GM19239 (cell line): ENCODE measurements around the gene TVP23A.

ENCODE experiments used
- DNase-seq: peaks from one replicate; pipeline ENCODE4 v3.0.0; 2011; ENCODE audit warnings: low spot score; ENCODE audit not compliant: insufficient read length
- FAIRE-seq: peaks from 2 replicates; lab custom pipeline; 2011; peaks lifted over from hg19 to GRCh38; lab: Jason Lieb, UNC

Gene TVP23A

DNA sequence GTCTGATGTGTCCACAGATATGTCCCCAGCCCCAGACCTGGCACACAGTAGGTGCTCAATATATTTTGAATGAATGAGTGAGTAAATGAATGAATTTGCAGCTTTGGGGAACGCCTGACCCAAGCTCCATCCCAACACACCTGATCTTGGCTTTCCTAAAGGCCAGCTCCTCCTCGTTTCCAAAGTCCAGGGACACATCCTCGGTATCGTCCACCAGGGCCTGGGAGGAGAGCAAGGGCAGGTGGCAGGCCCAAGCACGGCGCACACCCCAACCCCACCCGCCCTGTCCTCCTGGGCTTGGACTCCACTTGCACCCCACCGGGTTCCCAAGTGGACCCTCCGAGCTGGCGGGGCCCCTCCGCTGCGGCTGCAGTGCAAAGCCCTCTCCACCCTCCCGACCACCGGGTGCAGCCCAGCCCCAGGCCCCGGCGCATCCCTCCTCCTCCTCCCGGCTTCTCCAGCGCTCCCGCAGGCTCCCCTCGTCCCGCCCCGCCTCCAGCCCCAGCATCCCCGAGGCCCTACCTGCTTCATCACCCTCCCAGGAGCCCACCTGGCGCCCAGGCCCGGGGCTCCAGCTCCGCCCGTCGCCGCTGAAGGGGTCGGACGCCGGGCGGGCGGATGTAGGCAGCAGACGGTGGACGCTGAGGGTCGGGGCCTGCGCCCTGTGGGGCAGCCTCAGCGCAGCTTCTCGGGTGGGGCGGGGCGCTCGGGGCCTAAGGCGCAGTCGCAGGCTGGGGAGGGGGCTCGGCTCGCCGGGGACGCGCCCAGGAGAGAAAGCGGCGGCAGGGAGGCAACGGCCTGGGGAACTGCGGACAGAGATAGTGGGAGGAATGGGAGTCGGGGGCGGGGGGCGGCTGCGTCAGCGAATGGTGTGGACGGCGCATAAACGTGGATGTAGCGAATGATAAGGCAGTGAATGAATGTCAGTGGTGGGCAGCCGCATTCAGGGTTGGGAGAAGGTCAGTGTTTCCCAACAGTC lies at the start of gene TVP23A:
Gene TVP23A (minus strand): TSS at position 832 of the 979 bp plus-strand sequence. CDS start 301 bp downstream, at position 531.
- no peak for FAIRE-seq
- DNase-seq = no peak

- FAIRE-seq = no peak
- DNase-seq = no peak
Observed at GRCh38 chr16:10868104-10868595, 49.6 kb upstream of the TVP23A start.

DNA sequence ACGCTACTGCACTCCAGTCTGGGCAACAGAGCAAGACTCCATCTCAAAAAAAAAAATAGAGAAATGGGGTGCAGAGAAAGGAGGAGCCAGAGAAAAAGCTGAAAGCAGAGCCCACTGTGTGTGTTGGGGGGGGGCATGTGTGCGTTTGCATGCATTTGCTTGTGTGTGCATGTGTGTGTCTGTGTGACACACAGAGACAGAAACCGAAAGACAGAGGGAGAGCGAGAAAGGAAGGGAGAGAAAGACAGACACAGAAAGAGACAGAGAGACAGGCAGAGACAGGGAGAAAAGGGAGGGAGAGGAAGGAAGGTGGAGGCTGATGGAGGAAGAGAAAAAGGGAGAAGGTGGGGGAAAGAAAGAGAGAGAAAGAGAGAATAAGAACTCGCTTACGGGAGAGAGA lies 48.6 kb upstream of the TVP23A start:
- FAIRE-seq = peak; percentile 31
- DNase-seq = no peak

DNA sequence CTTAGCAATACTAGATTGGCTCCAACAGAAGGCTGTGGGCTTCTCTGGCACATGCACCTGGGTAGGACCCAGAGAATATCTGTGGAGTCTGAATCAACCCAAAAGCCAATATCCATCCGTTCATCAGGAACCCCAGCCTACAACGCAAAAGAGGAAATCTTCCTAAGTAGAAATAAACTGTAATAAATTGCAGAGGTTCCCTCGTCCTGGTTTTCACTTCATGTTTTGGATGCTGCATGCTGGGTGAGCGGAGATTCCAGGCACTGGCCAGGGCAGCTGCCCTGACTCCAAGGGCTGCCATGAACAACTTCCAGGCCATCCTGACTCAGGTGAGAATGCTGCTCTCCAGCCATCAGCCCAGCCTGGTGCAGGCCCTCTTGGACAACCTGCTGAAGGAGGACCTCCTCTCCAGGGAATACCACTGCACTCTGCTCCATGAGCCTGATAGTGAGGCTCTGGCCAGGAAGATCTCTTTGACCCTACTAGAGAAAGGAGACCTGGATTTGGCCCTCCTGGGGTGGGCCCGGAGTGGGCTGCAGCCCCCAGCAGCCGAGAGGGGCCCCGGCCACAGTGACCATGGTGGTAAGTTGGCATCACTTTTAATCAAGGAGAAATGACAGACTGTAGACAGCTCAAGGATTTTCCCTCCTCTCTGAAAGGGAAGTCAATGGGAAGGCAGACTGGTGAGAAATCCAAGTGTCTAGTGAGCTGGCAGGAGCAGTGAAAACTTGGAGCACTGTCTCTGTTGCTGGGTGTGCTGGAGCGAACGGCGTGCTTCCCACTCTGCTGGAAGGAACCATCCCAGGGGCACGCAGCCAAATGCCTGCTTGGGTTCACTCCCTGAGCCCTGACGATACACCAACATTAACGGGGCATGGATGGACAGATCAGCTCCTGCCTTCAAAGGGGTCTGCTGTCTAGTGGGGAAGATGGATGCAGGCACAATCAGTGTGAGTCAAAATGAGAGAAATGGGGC lies 47.7 kb upstream of the TVP23A start:
- FAIRE-seq = no peak
- DNase-seq = no peak

GRCh38 chr16:10862438-10862837 lies 43.8 kb upstream of the TVP23A start:
- DNase-seq (no peak), FAIRE-seq (no peak)

DNA sequence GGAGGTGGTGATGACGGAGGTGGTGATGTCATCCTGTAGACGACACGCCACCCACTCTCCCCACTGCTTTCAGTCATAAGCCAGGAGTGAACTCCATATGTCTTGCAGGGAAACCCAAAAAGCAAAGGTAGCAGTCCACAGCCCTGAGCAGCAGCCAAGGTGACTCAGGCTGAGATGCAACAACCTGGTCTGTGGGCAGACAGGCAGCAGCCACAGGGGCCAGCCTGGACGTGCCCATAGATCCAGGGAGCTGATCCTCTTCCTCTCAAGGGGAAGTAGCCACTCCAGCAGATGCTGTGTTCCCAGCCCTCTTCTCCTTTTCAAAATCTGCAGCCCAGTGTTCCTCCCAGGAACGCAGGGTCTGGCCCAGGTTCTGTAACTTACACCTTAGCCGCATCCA lies 41.1 kb upstream of the TVP23A start:
- DNase-seq (no peak), FAIRE-seq (no peak)

DNA sequence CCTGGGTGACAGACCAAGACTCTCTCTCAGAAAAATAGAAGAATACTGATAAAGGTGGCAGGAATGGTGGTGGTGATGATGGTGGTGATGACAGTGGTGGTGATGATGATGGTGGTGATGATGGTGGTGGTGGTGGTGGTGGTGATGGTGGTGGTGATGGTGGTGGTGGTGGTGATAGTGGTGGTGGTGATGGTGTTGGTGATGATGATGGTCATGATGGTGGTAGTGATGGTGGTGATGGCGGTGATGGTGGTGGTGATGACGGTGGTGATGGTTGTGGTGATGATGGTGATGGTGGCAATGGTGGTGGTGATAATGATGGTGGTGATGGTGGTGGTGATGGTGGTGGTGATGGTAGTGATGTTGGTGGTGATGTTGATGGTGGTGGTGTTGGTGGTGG lies 40.4 kb upstream of the TVP23A start:
- FAIRE-seq = no peak
- no peak for DNase-seq

DNA sequence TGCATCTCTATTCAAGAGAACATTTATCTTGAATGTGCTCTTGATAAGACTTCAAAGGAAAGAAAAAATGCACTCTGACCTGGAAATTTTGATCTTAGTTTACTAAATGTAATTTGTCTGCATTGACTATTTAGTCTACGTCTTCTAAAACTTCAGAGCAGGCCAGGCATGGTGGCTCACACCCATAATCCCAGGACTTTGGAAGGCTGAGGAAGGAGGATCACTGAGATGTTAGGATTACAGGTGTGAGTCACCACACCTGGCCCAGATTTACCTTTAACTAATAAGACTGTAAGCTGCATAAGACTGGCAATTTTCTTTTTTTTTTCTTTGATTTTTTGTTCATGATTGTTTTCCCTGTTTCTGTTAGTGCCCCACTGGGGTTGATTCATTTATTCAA lies 39.6 kb upstream of the TVP23A start:
- FAIRE-seq (no peak), DNase-seq (no peak)

- FAIRE-seq (no peak), DNase-seq (no peak)
Observed at GRCh38 chr16:10856042-10856441, 37.4 kb upstream of the TVP23A start.

DNA sequence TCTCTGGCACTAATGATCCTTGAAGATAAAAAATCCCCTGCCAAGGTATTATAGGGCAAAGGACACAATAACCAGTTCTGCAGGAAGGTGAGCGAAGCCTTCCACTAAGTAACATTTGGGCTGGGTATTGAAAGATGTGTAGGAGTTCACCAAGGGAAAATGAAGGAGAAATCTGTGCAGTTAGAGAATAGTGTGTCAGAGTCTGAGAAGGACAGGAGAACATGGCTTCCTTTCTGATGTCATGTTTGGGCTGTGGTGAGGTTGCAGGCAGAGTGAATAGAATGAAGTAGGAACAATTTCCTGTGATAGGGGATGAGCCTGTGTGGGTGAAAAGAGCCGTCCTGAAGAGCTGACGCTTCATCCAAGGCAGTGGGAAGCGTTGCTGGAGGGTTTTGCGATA lies 34.4 kb upstream of the TVP23A start:
- FAIRE-seq (peak; percentile 66), DNase-seq (no peak)

GRCh38 chr16:10852286-10852685 lies 33.7 kb upstream of the TVP23A start:
- FAIRE-seq = peak; percentile 39
- no peak for DNase-seq

GRCh38 chr16:10851512-10851911 lies 32.9 kb upstream of the TVP23A start:
- FAIRE-seq = no peak
- DNase-seq = no peak

DNA sequence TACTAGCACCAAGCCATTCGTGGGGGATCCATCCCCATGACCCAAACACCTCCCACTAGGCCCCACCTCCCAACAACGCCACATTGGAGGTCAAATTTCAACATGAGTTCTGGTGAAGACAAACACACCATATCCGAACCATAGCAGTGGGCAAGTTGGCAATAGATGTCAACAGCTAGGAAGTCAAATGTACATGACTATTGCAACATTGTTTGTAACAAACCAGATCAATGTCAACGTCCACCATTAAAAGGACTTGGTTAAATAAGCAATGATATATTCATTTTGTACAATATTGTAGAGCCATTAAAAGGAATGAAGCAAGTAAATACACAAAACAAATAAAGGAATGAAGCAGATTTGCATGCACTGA lies 31.9 kb upstream of the TVP23A start:
- DNase-seq (no peak), FAIRE-seq (no peak)

- DNase-seq = no peak
- FAIRE-seq = no peak
Observed at GRCh38 chr16:10849736-10850477, 31.3 kb upstream of the TVP23A start.

DNA sequence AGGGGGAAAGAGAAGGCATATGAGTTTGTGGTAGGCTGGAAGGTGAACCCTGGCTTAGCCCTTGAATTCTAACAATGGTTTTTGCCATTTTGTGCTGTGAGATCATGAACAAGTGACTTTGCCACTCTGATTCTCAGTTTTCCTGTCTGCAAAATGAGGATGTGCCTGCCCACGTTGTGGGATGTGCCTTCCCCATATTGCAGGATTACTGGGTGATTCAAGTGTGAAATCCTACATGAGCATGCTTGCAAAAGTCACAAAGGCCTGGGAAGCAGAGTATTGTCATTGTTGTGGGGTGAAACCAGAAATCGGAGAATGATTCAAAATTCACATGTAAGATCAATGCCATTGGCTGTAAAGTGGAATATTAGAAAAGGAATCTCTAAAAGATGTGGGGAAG lies 28.6 kb upstream of the TVP23A start:
- DNase-seq (no peak), FAIRE-seq (no peak)

- DNase-seq (no peak), FAIRE-seq (no peak)
Observed at GRCh38 chr16:10846213-10846998, 27.8 kb upstream of the TVP23A start.

- DNase-seq (no peak), FAIRE-seq (no peak)
Observed at GRCh38 chr16:10840703-10841102, 22.1 kb upstream of the TVP23A start.

GRCh38 chr16:10839279-10839666 lies 20.7 kb upstream of the TVP23A start:
- DNase-seq = no peak
- FAIRE-seq = no peak

DNA sequence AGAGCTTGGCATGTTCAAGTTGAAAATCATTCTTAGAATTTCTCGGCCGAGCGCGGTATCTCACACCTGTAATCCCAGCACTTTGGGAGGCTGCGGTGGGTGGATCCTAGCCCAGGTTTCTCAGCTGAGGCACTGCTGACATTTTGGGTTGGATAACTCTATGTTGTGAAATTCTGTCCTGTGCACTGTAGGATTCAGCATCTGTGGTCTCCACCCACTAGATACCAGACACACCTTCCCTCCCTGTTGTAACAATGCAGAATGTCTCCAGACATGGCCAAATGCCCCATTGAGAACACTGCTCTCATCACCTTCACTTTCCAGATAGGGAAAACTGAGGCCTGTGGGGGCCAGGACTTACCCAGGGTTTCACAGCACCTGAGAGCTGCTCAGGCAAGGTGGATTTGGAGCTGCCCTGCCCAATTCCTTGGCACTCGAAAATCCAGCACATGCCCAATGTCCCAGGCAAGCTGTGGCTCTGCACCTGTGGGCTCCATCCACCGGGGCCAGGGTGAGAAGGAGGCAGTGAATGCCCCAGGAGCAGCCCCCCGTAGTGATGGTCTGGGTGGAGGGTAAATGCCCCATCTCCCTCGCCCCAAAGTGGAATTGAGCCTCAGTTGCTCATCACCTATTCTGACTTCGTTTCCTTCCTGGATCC lies 20.2 kb upstream of the TVP23A start:
- DNase-seq = no peak
- FAIRE-seq = no peak
